Activated CD8-positive, alpha-beta memory T cell treated with anti-CD3 and anti-CD28 coated beads, Interleukin-2, amount 50 U/mL, for 48 hours (primary cell): ENCODE data around the gene KRT6B.
"Not testable (repeated sequence)": the region's sequence is repeated elsewhere in the genome, so short reads cannot be mapped to it uniquely, and the experiment has no call there.

Experiments
- DNase-seq: peaks from one replicate; pipeline ENCODE4 v3.0.0-alpha.2; 2020

Gene KRT6B

DNA sequence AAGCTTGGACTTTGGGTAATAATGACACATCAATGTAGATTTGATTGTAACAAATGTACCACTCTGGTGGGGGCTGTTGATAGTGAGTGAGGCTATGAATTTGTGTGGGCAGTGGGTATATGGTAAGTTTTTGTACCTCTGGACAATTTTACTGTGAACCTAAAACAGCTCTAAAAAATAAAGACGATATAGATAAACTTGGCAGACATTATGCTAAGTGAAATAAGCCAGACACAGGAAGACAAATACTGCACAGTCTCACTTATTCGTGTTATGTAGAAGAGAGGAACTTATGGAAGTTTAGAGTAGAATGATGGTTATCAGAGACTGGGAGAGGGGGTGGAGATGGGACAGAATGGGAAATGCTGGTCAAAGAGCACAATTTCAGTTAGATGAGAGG is 13.0 kb upstream of the KRT6B start:
- no peak for DNase-seq

DNA sequence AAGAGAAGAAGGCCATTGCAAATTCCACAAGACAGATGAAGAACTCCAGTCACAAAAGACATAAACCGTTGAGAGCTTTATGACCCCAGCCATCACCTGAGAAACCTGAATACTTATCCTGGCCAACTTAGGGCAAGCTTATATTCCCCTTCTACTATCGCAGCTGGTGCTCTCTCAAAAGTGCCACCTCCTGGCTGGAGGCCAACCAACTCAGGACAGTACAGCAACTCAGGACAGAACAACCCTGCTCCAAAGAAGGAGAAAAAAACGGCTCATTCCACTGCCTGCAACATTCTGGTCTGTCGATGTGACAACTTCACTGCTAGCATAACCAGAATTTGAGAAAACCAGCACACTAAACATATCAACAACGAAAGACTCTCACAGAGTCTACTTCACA is 9.7 kb upstream of the KRT6B start:
- DNase-seq = no peak

DNA sequence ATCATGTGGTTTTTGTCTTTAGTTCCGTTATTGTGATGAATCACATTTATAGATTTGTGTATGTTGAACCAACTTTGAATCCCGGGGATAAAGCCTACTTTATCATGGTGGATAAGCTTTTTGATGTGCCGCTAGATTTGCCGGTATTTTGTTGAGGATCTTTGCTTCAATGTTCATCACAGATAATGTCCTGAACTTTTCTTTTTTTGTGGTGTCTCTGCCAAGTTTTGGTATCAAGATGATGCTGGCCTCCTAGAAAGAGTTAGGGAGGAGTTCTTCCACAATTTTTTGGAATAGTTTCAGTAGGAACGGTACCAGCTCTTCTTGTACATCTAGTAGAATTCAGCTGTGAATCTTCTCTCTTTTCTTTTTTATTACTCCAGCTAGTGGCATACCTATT is 6.9 kb upstream of the KRT6B start:
- DNase-seq = no peak

DNA sequence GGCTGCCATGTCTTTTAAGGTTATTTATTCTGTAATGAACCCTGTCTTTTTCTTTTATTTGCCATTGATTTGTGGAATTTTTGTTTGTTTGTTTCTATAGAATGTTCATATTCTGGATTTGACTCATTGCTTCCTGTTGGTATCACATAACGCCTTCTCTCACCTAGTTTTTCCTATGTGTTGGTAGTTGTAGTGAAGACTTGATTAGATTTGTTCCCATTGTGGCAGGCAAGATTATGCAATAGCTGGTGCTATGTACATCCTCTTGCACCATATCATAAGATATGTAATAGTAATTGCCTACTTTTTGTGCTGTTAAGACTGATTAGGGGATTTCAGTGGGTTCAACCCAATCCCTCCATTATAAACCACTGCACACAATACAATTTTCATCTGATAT is 3.9 kb upstream of the KRT6B start:
- DNase-seq = no peak

DNA sequence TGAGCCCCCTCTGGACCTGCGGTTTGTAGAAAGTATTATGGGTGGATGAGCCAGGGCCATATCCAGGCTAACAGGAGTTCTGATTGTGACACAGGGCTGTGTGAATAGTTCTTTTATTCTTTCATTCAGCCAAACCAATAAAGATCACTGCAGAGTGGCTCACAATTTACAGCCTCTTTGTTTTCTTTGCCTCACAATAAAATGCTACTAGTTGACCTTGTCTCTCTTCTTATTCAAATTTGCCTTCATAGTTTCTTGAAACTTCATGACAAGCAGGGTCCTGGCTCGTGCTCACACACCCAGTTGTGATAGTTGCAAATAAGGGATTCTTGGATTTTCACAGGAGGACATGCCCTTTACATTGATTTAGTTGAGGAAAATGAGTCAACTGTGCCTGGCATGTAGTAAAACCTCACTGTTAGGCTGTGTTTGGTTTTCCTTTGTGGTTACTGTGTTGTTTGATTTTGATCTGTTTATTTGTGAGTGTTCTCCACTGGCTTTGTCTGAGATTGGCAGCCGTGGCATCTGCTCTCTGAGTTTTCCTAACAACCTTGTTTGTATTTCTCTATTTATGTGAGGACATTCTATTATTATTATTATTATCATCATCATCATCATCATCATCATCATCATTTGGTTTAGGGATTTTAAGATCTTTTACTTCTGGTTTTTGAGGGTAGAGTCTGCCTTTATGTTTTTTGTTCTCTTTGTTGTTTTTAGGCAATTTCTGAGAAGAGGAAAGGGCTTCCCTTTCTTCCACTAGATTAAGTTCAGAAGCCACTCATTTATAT is 2.7 kb upstream of the KRT6B start:
- no peak for DNase-seq

DNA sequence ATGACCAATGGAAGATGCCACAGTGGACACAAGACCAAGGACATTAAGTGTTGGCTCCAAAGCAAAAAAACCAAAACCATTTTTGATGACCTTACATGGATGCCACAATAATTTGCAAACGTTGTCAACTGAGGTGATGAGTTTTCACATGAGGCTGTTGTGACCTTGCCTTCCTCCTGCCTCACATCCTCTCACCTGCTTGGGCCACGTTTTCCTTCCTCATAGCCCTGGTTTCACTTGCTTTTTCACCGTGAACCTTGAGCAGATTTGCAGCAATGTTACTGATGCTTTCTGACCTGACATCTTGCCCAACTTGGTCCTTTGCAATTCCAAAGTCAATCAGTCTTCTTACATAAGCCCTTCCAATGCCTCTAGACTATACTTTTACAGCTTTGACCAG is 3.7 kb downstream of the KRT6B start:
- DNase-seq = no peak

DNA sequence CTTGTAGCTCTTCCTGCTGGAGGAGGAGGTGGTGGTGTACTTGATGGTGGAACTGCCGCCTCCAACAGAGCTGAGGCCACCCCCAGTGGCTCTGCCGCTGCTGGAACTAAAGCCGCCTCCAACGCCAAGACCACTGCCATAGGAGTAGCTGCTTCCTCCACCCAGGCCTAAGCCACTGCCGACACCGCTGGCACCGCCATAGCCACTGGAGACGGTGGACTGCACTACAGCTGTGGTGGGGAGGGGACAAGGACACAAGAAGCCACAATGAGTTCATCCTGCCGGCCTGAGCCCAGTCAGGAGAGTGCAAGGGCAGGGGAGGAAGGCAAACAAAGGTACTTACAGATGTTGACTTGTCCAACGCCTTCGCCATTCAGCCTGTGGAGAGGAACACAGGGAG is 4.8 kb downstream of the KRT6B start:
- DNase-seq = not testable (repeated sequence)

DNA sequence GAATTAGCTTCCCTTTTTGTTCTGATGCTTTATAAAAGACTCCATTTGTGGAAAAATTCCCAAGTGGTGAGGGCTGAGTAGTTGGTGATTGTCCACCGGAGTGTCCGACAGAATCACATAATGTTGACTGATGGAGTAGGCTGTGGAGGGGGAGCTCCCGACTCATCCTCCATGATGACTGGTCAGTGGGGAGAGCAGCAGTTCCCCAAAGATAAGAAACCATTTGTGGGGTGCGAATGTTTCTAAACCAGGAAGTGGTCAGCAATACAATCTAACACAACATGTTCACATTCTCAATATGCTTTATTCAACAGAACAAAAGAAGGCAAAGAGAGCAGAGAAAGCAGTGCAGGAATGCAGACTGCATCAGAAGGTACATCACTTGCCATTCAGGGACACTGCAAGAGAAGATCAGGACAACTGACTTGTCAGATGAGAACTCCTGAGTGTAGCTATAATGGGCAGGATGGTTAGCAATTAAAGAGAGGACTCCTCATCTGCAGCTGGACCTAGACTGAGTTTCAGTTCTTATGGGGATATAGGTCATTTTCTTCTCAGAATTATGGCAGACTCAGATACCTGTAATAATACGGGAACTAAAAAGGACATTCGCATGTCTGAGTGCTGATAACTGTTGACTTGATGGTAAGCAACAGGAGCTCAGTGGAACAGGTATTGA is 5.4 kb downstream of the KRT6B start:
- DNase-seq = no peak

DNA sequence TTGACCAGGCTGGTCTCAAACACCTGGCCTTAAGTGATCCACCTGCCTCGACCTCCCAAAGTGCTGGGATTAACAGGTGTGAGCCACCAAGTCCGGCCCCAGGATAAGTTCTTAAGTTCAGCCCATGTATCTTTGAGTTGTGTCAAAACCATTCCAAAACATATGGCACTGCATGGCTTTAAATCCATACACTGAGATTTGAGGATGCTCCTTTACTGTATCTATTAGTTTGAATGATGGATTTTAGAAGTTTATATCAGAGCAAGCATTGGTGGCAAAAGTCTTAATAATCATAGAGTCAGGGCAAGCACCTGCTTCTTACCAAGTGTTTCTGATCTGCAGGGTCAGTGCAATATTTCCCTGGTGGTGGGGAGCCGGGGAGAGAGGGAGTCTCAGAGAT is 6.1 kb downstream of the KRT6B start:
- DNase-seq = no peak

DNA sequence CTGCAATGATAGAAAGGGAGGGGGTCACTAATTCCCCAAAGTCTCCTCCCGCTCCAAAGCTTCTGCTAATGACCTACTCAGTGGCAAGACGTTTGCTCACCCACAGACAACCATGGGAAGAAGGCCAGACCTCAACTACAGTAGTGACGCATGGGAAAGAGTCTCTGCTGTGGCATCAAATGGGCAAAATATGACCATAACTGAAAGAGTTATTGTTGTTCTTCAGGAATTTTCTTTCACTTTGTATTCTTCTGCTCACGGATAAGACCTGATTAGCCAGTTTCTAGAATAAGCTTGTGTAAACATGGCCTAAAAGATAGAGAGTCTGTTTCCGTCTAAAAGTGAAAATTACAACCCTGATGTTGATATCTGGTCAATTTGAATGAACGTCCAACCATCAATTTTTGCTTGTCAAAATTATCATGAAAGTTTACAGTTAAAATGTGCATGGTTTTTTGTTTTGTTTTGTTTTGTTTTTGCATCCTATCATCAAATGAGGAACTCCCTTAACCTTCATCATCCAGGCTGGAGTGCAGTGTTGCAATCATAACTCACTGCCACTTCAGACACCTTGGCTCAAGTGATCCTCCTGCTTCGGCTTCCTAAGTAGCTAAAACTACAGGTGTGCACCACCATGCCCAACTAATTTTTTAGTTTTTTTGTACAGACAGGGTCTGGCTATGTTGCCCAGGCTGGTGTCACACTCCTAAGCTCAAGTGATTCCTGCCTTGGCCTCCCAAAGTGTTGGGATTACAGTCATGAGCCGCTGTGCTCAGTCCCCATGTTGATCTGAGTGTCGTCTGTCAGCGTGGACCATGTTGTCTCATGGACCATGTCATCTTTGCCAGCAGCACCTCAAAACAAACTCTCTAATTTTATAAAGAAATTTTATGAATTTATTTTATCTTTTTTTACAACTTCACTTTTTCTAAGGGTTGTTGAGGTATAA is 7.0 kb downstream of the KRT6B start:
- no peak for DNase-seq

DNA sequence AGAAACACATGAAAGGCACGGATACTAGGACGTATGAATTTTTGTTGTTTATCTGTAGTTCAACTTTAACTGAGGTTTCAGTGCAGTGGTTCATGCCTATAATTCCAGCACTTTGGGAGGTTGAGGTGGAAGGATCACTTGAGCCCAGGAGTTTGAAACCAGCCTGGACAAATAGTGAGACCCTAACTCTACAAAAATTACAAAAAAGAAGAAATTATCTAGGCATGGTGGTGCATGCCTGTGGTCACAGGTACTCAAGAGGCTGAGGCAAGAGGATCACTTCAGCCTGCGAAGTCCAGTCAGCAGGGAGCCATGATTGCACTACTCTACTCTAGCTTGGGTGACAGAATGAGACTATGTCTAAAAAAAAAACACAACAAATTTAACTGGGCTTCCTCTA is 8.0 kb downstream of the KRT6B start:
- no peak for DNase-seq

DNA sequence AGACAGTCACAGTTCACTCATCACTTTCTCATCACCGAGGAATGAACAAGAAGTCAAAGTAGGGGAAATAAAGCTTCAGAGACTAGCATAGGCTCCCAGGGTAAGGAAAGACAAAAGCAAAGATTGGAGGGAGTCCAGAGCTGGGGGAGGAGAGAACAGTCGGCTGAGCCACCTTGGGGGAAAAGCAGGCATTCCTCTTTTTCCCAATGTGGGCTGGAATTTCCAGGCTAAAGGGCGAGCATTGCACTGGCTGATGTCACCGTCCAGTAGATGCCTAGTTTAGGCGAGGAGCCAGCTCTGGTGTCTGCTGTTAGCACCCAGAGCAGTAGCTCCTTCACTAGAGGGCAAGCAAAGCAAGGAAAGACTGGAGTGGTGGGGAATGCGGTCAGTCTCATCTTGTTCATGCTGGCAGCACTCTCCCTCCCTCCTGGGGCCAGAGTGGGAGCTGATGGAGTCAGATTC is 9.3 kb downstream of the KRT6B start:
- DNase-seq = no peak

DNA sequence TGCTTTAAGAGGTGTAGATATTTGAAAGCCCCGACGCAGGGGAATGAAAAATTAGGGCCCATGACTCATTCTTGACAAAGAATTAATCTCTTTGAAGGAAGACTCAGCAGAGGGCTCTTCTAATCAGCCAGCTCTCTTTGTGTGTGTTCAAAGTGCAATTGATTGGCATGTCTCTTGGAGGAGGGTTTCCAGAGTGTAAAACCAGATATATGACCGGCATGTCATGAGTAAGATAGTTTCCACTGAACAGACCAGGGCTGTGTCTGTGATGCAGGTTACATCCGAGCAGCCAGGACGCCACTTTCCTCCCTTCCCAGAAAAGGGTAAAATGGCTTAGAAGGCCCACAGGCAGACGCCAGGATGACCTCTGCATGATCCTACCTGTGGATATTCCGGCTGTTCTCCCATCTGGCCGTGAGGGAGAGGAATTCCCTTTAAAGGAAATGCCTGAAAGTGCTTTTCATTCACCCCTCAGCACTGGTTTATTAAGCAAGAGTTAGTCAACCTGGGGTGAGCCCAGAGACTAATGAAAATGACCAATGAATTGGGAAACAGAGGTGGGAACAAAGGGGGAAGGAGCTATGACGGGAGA is 10.5 kb downstream of the KRT6B start:
- no peak for DNase-seq

DNA sequence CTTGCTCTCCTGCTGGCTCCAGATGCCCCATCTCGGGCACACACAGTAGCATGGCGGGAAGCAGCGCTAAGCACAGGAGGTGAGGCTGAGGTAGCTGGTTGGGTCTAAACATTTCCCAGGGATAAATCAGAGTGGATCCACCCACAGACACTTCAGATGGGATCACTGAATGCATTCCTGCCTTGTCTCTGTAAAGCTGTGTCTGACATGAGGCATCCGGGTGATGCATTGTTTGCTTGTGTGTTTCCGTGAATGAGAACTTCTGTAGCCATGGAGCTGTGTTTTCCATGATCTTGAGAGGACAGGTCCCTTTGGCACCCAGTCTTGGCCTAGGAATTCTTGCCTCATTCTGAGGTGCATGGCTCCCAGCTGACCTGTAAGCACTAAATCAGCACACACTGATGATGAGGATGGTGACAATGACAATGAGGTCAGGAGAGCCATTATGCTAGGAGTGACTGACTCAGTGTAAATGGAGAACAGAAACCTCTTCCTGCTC is 11.1 kb downstream of the KRT6B start:
- DNase-seq = no peak

DNA sequence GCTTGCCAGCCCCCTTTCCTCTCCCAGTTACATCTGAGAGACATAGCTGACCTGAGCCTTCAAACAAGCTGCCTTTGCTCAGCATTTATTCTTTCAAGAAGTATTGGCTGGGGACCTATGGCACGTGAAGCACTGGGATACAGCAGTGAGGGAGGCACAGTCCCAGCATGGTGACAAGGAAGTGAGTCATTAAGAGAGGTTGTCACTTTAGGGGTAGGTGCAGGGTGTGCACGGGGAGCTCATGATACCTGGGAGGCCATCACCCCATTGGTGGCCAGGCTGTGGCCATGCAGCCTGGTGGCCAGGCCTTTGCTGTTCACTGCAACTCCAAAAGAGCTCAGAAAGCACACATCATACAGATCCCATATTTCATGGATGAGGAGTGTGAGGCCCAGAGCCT is 12.1 kb downstream of the KRT6B start:
- DNase-seq = no peak

DNA sequence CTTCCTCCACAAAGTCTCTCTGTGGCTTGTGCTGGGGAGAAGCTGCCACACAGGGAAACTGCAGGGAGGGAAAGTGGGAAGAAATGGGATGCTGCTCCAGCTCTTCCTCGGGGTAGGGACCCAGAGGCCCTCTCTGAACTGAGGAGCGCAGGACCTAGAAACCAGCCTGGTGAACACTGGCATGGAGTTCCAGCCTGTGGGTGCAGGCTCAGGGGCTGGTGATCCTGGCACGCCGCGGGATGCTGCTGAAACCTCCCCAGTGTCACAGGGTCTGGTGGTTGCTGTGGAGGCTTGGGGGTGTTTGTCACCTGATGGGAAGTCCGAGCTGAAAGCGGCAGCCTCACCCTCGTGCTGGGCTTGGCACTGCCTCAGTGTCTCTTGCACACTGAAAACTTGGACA is 12.5 kb downstream of the KRT6B start:
- no peak for DNase-seq

DNA sequence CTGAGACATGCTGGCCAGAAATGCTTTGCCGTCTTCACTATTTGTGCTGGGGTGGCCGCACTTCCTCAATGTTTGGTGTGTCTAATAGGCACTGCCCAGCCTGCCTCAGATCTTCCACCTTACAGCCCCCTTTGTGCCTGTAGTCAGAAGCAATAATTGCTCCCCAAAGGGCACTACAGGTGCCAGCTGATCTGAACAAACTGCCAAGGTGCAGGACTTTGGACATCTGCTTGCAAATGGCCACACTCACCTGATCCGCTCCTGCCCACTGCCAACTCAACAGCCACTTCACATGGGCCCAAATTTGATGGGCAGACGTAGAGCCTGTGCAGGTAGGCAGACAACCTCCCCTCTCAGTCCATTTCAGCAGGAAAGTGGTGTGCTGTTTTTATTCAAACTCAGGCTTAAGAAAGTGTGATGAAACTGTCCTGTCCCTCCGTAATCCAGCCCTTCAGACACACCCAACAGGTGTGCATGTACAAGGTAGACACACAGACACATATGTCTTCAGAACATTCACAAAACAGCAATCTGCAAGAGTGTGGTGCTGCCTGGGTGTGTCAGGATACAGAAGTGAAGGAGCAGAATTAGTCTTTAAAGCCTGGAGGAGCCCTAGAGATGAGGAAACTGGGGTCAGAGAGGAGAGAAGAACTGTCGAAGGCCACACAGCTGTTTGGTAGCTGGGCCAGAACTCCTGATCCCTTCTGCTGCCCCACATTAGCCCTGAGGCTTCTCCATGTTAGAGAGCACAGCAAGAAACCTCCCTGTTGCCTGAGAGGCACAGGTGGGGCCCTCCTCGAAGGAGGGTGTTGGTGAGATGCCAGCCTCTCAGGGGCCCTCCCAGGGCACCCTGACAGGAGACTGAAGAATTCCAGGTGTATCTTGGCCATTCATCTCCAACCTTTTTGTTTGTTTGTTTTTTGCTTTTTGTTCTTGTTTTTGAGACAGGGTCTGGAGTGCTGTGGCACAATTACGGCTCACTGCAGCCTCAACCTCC is 13.3 kb downstream of the KRT6B start:
- DNase-seq = no peak

DNA sequence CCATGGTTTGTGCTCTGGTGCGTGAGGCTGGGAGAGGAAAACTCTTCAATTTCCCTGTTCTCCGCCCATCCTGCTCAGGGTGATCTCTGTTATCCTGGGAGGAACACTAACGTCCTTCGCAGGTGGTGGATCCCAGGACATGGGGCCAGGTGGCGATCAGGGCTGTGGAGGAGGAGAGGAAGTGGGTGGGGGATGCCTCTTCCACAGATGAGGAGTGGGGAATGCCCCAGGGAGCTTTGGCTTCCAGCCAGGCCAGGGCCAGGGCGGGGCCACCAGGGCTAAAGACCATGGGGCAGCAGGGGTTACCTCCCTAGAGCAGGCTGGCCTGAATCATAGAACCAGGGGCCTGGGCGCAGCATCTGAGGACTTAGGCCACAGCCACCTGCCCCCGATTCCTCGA is 14.4 kb downstream of the KRT6B start:
- DNase-seq = no peak

DNA sequence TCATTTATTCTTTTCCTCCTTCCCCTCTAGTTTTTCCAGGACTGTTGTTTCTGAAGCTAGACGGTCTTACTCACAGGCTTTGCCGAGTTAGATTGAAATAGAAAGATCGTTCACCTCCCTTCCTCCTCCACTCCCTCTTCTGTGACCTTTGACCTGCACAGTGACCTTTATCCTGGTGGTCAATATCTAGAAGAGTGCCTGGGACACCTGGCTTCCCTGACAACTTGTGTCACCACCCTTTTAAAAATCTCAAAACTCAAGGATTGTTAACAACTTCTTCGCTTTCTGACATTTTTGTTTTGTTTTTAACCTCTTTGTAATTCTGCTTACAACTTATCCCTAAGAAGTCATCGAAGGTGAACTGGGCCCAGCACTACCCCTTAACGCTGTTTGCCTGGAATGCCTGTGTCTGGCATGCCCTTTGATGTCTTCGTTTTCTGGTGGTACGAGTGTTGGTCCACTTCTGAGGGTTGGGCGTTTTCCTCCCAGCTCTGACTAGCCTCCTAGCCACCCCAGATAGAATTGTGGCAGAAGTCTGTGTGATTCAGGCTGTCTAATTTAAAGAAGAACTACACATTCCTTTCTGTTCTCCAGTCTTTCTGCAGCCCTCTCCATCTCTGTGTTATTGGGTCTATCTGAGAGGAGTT is 15.0 kb downstream of the KRT6B start:
- no peak for DNase-seq

DNA sequence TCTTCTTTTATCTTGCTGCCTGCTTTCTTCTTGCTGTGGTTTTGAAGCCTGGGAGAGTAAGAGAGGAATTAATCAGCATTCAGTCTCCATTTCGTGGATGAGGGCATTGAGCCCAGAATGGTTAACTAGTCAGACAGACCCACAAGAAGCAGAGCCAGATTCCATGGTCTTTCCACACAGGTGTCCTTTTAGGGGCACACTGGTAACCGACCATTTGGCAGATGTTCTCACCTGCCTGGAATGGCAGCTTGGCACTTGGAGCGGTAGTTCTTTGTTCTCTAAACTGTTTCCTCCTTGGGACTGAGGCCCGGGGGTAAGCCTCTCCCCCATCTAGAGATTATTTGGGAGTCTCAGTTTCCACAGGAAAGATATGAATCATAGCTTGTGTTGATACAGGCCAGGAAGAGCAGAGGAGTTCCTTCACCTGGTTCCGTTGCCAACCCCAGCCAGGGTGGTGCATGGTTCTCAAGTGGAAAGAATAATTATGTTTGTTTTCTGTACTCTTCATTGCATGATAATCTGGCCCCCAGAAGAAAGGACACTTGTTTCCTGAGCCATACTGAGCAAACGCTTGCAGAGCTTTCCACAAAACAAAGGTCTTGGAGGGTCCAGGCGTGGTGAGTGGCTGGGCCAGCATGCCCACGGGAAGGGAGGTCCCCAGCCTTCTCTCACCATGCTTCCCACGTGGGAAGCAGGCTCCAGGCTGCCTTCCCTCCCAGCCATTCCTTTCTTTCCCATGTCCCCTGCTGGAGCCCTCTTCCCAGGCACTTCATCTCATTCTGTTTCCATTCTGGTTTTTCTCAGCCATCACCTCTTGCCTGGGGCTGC is 15.7 kb downstream of the KRT6B start:
- DNase-seq = no peak
